B cell (primary cell): ENCODE results near the gene BTBD10.

Experiments
- EZH2 ChIP-seq: IDR thresholded peaks from 2 replicates; pipeline ENCODE4 v1.6.1; 2012; ENCODE audit warnings: borderline replicate concordance, low read depth, mild to moderate bottlenecking, moderate library complexity, low read length; ENCODE audit not compliant: insufficient read depth, poor library complexity, severe bottlenecking
- TF ChIP-seq, protein P1 (sequence below): fragments of 200-600 bp; IDR thresholded peaks from one replicate; pipeline ENCODE4 v1.8.0; 2022; ENCODE audit warnings: antibody characterized with exemption, mild to moderate bottlenecking

- TF ChIP-seq, protein P1, sequence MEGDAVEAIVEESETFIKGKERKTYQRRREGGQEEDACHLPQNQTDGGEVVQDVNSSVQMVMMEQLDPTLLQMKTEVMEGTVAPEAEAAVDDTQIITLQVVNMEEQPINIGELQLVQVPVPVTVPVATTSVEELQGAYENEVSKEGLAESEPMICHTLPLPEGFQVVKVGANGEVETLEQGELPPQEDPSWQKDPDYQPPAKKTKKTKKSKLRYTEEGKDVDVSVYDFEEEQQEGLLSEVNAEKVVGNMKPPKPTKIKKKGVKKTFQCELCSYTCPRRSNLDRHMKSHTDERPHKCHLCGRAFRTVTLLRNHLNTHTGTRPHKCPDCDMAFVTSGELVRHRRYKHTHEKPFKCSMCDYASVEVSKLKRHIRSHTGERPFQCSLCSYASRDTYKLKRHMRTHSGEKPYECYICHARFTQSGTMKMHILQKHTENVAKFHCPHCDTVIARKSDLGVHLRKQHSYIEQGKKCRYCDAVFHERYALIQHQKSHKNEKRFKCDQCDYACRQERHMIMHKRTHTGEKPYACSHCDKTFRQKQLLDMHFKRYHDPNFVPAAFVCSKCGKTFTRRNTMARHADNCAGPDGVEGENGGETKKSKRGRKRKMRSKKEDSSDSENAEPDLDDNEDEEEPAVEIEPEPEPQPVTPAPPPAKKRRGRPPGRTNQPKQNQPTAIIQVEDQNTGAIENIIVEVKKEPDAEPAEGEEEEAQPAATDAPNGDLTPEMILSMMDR = no peak
- no peak for TF ChIP-seq EZH2
Measured at GRCh38 chr11:13380731-13381130, 82.3 kb downstream of the BTBD10 start.
